H1 (cell line): Measurements from ENCODE around the gene LRP1. TPM values are rescaled to one million over a fixed set of nuclear protein-coding genes. Genes with fewer than 3 reads are reported as not detected.

Experiments used
- CTCF ChIA-PET: fragments of 300-600 bp; sonication (Branson Sonifier 250); formaldehyde crosslinking; loops from one replicate; lab custom pipeline; 2021; ENCODE audit not compliant: partially characterized antibody; lab: Charles Lee
- POLR2A ChIA-PET: fragments of 300-600 bp; sonication (Branson Sonifier 250); formaldehyde crosslinking; loops from one replicate; lab custom pipeline; 2021; ENCODE audit warnings: inconsistent platforms; ENCODE audit not compliant: partially characterized antibody; lab: Charles Lee
- DNase-seq, 2 experiments: peaks; one replicate each; pipeline versions ENCODE4 v3.0.0 to v3.0.0-alpha.2; 2010 to 2022; ENCODE audit warnings: low spot score in 2 of 2, low read depth in 1 of 2, mixed read lengths in 1 of 2
- FAIRE-seq: peaks from 2 replicates; lab custom pipeline; 2011; peaks lifted over from hg19 to GRCh38; lab: Jason Lieb, UNC
- H2AFZ ChIP-seq: 2 replicates; pipeline ENCODE4 v1.8.1; 2012; ENCODE audit warnings: low read length, inconsistent platforms
- H2AK5ac ChIP-seq: 2 replicates; pipeline ENCODE4 v1.6.1; 2013; ENCODE audit warnings: low read depth, low read length
- H2BK120ac ChIP-seq: replicated peaks from 2 replicates; pipeline ENCODE3; 2013; ENCODE audit warnings: low read depth, low read length, inconsistent platforms
- H2BK12ac ChIP-seq: 2 replicates; pipeline ENCODE4 v1.6.1; 2013; ENCODE audit warnings: low read depth, low read length
- H2BK15ac ChIP-seq: 2 replicates; pipeline ENCODE4 v1.6.1; 2013; ENCODE audit warnings: low read length
- H2BK20ac ChIP-seq: 2 replicates; pipeline ENCODE4 v1.6.1; 2013; ENCODE audit warnings: low read length
- H2BK5ac ChIP-seq: 2 replicates; pipeline ENCODE4 v1.6.1; 2013; ENCODE audit warnings: low read depth, low read length
- H3K14ac ChIP-seq: 2 replicates; pipeline ENCODE4 v1.6.1; 2013; ENCODE audit warnings: inconsistent platforms; ENCODE audit not compliant: insufficient read length
- H3K18ac ChIP-seq: 2 replicates; pipeline ENCODE4 v1.6.1; 2013; ENCODE audit warnings: low read length; ENCODE audit errors: extremely low read depth
- H3K23ac ChIP-seq: 2 replicates; pipeline ENCODE4 v1.6.1; 2013; ENCODE audit warnings: inconsistent platforms; ENCODE audit not compliant: insufficient read length
- H3K23me2 ChIP-seq: 2 replicates; pipeline ENCODE4 v1.6.1; 2013; ENCODE audit warnings: low read depth, low read length
- H3K27ac ChIP-seq: 2 replicates; pipeline ENCODE4 v1.6.1; 2011; ENCODE audit warnings: low read depth, low read length, inconsistent platforms
- H3K27me3 ChIP-seq, 4 experiments: replicated peaks in 1 of 4; 1 replicate in 1 of 4; 2 replicates in 3 of 4; pipeline versions ENCODE4 v1.6.1 to v1.8.1; 2011 to 2013; ENCODE audit warnings: low read length in 3 of 4, mild to moderate bottlenecking in 3 of 4, inconsistent platforms in 2 of 4, mixed read lengths in 2 of 4, moderate library complexity in 1 of 4; ENCODE audit not compliant: control insufficient read depth in 3 of 4, insufficient read depth in 3 of 4; ENCODE audit errors: extremely low read depth in 1 of 4
- H3K36me3 ChIP-seq, 4 experiments: 2 replicates each; pipeline versions ENCODE4 v1.6.1 to v1.8.1; 2011 to 2013; ENCODE audit warnings: mild to moderate bottlenecking in 4 of 4, low read length in 3 of 4, moderate library complexity in 2 of 4, control low read depth in 1 of 4, inconsistent platforms in 1 of 4; ENCODE audit not compliant: insufficient read depth in 4 of 4, control insufficient read depth in 2 of 4
- H3K4ac ChIP-seq: replicated peaks from 2 replicates; pipeline ENCODE3; 2013; ENCODE audit warnings: low read length, low read depth, mixed read lengths, inconsistent platforms; ENCODE audit not compliant: insufficient read length
- H3K4me1 ChIP-seq, 4 experiments: replicated peaks in 1 of 4; 1 replicate in 1 of 4; 2 replicates in 3 of 4; pipeline versions ENCODE4 v1.6.1 to v1.8.1; 2011 to 2013; ENCODE audit warnings: low read length in 3 of 4, inconsistent platforms in 2 of 4, mixed read lengths in 1 of 4; ENCODE audit not compliant: insufficient read depth in 4 of 4, control insufficient read depth in 3 of 4
- H3K4me2 ChIP-seq, 2 experiments: 2 replicates each; pipeline versions ENCODE4 v1.6.1 to v1.8.1; 2011 to 2013; ENCODE audit warnings: low read depth in 2 of 2, low read length in 2 of 2, control low read depth in 1 of 2, inconsistent platforms in 1 of 2, mild to moderate bottlenecking in 1 of 2; ENCODE audit not compliant: insufficient read depth in 1 of 2
- H3K4me3 ChIP-seq, 4 experiments: fragments of 200-600, 300-600 bp in 1 of 4; sonication (generic), shearing (Covaris generic), sonication (Bioruptor Twin) in 1 of 4; 2 replicates each; pipeline versions ENCODE4 v1.5.1 to v1.8.1; 2011 to 2016; ENCODE audit warnings: low read length in 4 of 4, low read depth in 3 of 4, control low read depth in 2 of 4, inconsistent platforms in 2 of 4, mild to moderate bottlenecking in 2 of 4, mixed read lengths in 1 of 4, moderate library complexity in 1 of 4; ENCODE audit not compliant: insufficient read depth in 2 of 4; ENCODE audit errors: extremely low read depth in 1 of 4
- H3K56ac ChIP-seq: replicated peaks from 2 replicates; pipeline ENCODE3; 2013; ENCODE audit warnings: low read depth, mild to moderate bottlenecking, mixed read lengths, low read length, inconsistent platforms; ENCODE audit not compliant: insufficient read length
- H3K79me1 ChIP-seq: 2 replicates; pipeline ENCODE4 v1.6.1; 2013; ENCODE audit warnings: low read depth, low read length, control low read depth
- H3K79me2 ChIP-seq, 2 experiments: 2 replicates each; pipeline versions ENCODE4 v1.6.1 to v1.8.1; 2012 to 2013; ENCODE audit warnings: low read length in 2 of 2, mild to moderate bottlenecking in 2 of 2, inconsistent platforms in 1 of 2; ENCODE audit not compliant: insufficient read depth in 2 of 2, control insufficient read depth in 1 of 2
- H3K9ac ChIP-seq, 4 experiments: replicated peaks in 1 of 4; 1 replicate in 1 of 4; 2 replicates in 3 of 4; pipeline versions ENCODE4 v1.6.1 to v1.8.1; 2011 to 2013; ENCODE audit warnings: low read depth in 3 of 4, low read length in 3 of 4, control low read depth in 2 of 4, mild to moderate bottlenecking in 2 of 4, moderate library complexity in 2 of 4, inconsistent platforms in 1 of 4; ENCODE audit errors: extremely low read depth in 1 of 4
- H3K9me3 ChIP-seq, 2 experiments: 2 replicates each; pipeline versions ENCODE4 v1.6.1 to v1.8.1; 2012 to 2013; ENCODE audit warnings: mild to moderate bottlenecking in 2 of 2, moderate library complexity in 2 of 2, control low read depth in 1 of 2, inconsistent platforms in 1 of 2, low read depth in 1 of 2, low read length in 1 of 2, mixed read lengths in 1 of 2; ENCODE audit not compliant: insufficient read depth in 2 of 2
- H4K20me1 ChIP-seq, 2 experiments: replicated peaks in 1 of 2; 2 replicates each; pipeline versions ENCODE3 to v1.8.1; 2011 to 2013; ENCODE audit warnings: inconsistent platforms in 2 of 2, low read length in 2 of 2, mild to moderate bottlenecking in 1 of 2; ENCODE audit not compliant: insufficient read depth in 2 of 2, control insufficient read depth in 1 of 2
- H4K5ac ChIP-seq: 2 replicates; pipeline ENCODE4 v1.6.1; 2013; ENCODE audit warnings: low read length, low read depth, mixed read lengths, inconsistent platforms; ENCODE audit not compliant: insufficient read length
- H4K8ac ChIP-seq: 2 replicates; pipeline ENCODE4 v1.8.0; 2013; ENCODE audit warnings: mild to moderate bottlenecking, moderate library complexity, low read length, inconsistent platforms; ENCODE audit not compliant: insufficient read depth; ENCODE audit errors: extremely low read depth
- H4K91ac ChIP-seq: replicated peaks from 2 replicates; pipeline ENCODE3; 2013; ENCODE audit warnings: low read length, mixed read lengths, inconsistent platforms; ENCODE audit not compliant: insufficient read length
- POLR2AphosphoS5 ChIP-seq: IDR thresholded peaks from 2 replicates; pipeline ENCODE4 v1.6.1; 2011; ENCODE audit warnings: low read depth, low read length
- RNF2 ChIP-seq: fragments of 200-900, 300-1000 bp; sonication (generic); IDR thresholded peaks from 2 replicates; pipeline ENCODE4 v1.7.1; 2016; ENCODE audit warnings: borderline replicate concordance, low read depth, mild to moderate bottlenecking, antibody characterized with exemption, low read length; ENCODE audit not compliant: poor library complexity, severe bottlenecking; ENCODE audit errors: missing control alignments
- WGBS, 2 experiments: shearing (Covaris generic) in 1 of 2; methylation state at CpG; one replicate each; pipeline versions ENCODE4 v1.1.6 to v1.1.7; 2013 to 2015; ENCODE audit warnings: low lambda C conversion rate in 2 of 2, mixed read lengths in 2 of 2, inconsistent platforms in 1 of 2, low coverage in 1 of 2, missing lambda C conversion rate in 1 of 2; ENCODE audit not compliant: insufficient replicate concordance in 2 of 2, insufficient coverage in 1 of 2, insufficient read length in 1 of 2; ENCODE audit errors: extremely low coverage in 1 of 2, missing lambda C conversion rate in 1 of 2; 5-methylcytosine and 5-hydroxymethylcytosine counted together
- polyA plus RNA-seq, 7 experiments: library from polyadenylated mRNA; depleted of rRNA in 3 of 7; stranded (reverse) in 5 of 7; unstranded in 2 of 7; fragments of >200 nt in 5 of 7; fragments of 200-250 nt in 2 of 7; gene quantifications; 1 replicate in 5 of 7; 2 replicates in 1 of 7; 4 replicates in 1 of 7; pipeline versions ENCODE4 v1.2.1 to v1.2.3, GENCODE V29; 2011 to 2013; ENCODE audit warnings: missing spikeins in 2 of 7, mixed read lengths in 2 of 7
- total RNA-seq: library from RNA; stranded (reverse); fragmentation: NEBNext Ultra II Directional; extraction: Animal tissue kit (Norgen Biotek cat#: 25700); gene quantifications from 2 replicates; pipeline ENCODE4 v1.2.1, GENCODE V29; 2021

Gene LRP1
- total and polyA plus RNA-seq, 2 of the 8 experiments (the other 6 are each of a cell fraction or from before 2014, with no cell fraction given) = 35.3 to 92.5 TPM

DNA sequence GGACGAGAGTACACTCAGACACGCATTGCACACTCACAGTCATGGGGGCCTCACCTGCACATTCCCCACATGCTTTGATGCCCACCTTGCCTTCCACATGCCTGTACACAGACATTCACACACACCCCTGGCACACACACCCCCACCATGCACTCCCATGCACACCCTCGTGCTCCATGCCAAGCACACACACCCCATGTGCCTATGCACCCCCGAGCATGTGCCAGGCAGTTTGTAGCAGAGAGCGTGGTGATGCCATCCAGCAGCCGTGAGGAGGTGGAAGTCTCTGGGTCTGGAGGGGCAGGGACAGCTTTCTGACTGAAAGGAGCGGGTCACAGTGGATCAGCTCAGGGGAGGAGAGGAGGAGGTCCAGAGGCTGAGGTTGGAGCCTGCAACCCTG lies 77.6 kb downstream of the LRP1 start:
- no peak overlapping the region for H4K5ac ChIP-seq

More for the DNA sequence above, 77.6 kb downstream of the LRP1 start:
- Histone ChIP-seq H3K9me3 (no peaks in the 10 kb centered on the region), H2AK5ac (no peak overlapping the region), H2BK15ac (no peak overlapping the region), H3K79me1 (no peaks in the 10 kb centered on the region; the same call in 1 of the 2 replicates), H3K4me2 (no peak overlapping the region), H3K4me1 (no peaks in the 10 kb centered on the region), H3K14ac (no peak overlapping the region), H3K23me2 (no peaks in the 10 kb centered on the region), H4K8ac (no peak overlapping the region), H4K91ac (no peak overlapping the region), H3K4ac (no peak overlapping the region), H3K27me3 (no peaks in the 10 kb centered on the region), H3K27ac (no peak overlapping the region), H3K79me2 (no peaks in the 10 kb centered on the region), H2BK20ac (no peak overlapping the region), H2BK5ac (no peak overlapping the region; the same call in 1 of the 2 replicates), H3K56ac (no peak overlapping the region), H3K23ac (no peak overlapping the region), H4K20me1 (peaks cover 12 to 17% of the 10 kb centered on the region in 2 experiments), H2AFZ (no peak overlapping the region), H3K9ac (no peak overlapping the region), H3K4me3 (no peak overlapping the region), H3K36me3 (peaks cover 33 to 77% (median 71%) of the 10 kb centered on the region in 4 experiments), H2BK12ac (no peak overlapping the region), H3K18ac (no peak overlapping the region), H2BK120ac (no peak overlapping the region)
- DNase-seq (no peak), FAIRE-seq (no peak)
- ChIA-PET POLR2A (interaction anchor here (0.5 to 7.0 kb wide), 7 partner anchors 8 to 300 kb away, joined by 3 to 53 read pairs (median 5); partner anchors contain the start of gene SHMT2), CTCF (interaction anchor here (0.7 to 2.3 kb wide), 6 partner anchors 8 to 112 kb away, joined by 3 to 6 read pairs (median 4); no protein-coding TSS in a partner anchor)
- 92% methylated on average over 7 of the region's 7 CpGs; no CpG with 5 or more reads in 1 of the 2 experiments for WGBS, 2 experiments
- TF ChIP-seq RNF2 (no peak), POLR2AphosphoS5 (peak; percentile 28; the same call in 1 of the 2 replicates)
